HEK293 (cell line): ENCODE measurements around the gene TPPP3.

Experiments
- CTCF ChIA-PET: fragments of 350-600 bp; formaldehyde crosslinking; extraction: SDS; loops from one replicate; lab custom pipeline; 2021; ENCODE audit warnings: antibody characterized with exemption; lab: Yijun Ruan, JAX
- POLR2A ChIA-PET: fragments of 300-600 bp; formaldehyde crosslinking; extraction: SDS; loops from one replicate; lab custom pipeline; 2020; ENCODE audit warnings: antibody characterized with exemption, inconsistent platforms; lab: Yijun Ruan, JAX
- H3K27ac ChIP-seq: fragments of 200-500 bp; sonication (Bioruptor generic); 2 replicates; pipeline ENCODE4 v1.5.1; 2014; ENCODE audit warnings: low read depth, low read length, control low read depth, inconsistent platforms; ENCODE audit errors: extremely low read depth
- H3K36me3 ChIP-seq, 2 experiments: fragments of 200-500 bp in 1 of 2; sonication (Bioruptor generic) in 1 of 2; 1 replicate in 1 of 2; 2 replicates in 1 of 2; pipeline ENCODE4 v1.5.1; 2014 to 2017; ENCODE audit warnings: inconsistent platforms in 2 of 2, low read length in 2 of 2; ENCODE audit not compliant: control insufficient read depth in 2 of 2, insufficient read depth in 1 of 2
- H3K4me1 ChIP-seq: fragments of 200-500 bp; sonication (Bioruptor generic); 2 replicates; pipeline ENCODE4 v1.5.1; 2014; ENCODE audit warnings: mild to moderate bottlenecking, low read length, inconsistent platforms; ENCODE audit not compliant: control insufficient read depth, insufficient read depth
- H3K4me3 ChIP-seq: 2 replicates; pipeline ENCODE4 v1.5.1; 2011; ENCODE audit warnings: low read depth, mild to moderate bottlenecking, control low read depth, low read length, moderate library complexity
- H3K9me3 ChIP-seq: fragments of 200-500 bp; sonication (Bioruptor generic); 2 replicates; pipeline ENCODE4 v1.5.1; 2014; ENCODE audit warnings: low read depth, low read length, inconsistent platforms; ENCODE audit not compliant: control insufficient read depth, insufficient read depth
- BCL11B ChIP-seq: fragments of 450-650 bp; formaldehyde crosslinking; IDR thresholded peaks from 2 replicates; pipeline ENCODE4 v1.5.1; 2016; ENCODE audit warnings: low read depth, missing biosample characterization, missing genetic modification characterization
- GLIS1 ChIP-seq: fragments of 450-650 bp; formaldehyde crosslinking; IDR thresholded peaks from 2 replicates; pipeline ENCODE4 v1.5.1; 2016; ENCODE audit warnings: missing biosample characterization, missing genetic modification characterization
- IKZF3 ChIP-seq: fragments of 450-650 bp; IDR thresholded peaks from 2 replicates; pipeline ENCODE4 v1.5.0; 2018; ENCODE audit warnings: missing biosample characterization, mild to moderate bottlenecking, missing genetic modification characterization, moderate library complexity
- REPIN1 ChIP-seq: fragments of 450-650 bp; formaldehyde crosslinking; IDR thresholded peaks from 2 replicates; pipeline ENCODE4 v1.5.1; 2017; ENCODE audit warnings: missing biosample characterization, missing genetic modification characterization, low read depth
- SP7 ChIP-seq: fragments of 450-650 bp; formaldehyde crosslinking; IDR thresholded peaks from 2 replicates; pipeline ENCODE4 v1.5.1; 2016; ENCODE audit warnings: missing biosample characterization, missing genetic modification characterization
- ZBTB1 ChIP-seq: fragments of 450-650 bp; formaldehyde crosslinking; IDR thresholded peaks from 2 replicates; pipeline ENCODE4 v1.5.1; 2016; ENCODE audit warnings: missing biosample characterization, missing genetic modification characterization
- ZBTB21 ChIP-seq: fragments of 450-650 bp; formaldehyde crosslinking; IDR thresholded peaks from 2 replicates; pipeline ENCODE4 v1.5.1; 2017; ENCODE audit warnings: missing biosample characterization, missing genetic modification characterization
- ZBTB44 ChIP-seq: fragments of 450-650 bp; IDR thresholded peaks from 2 replicates; pipeline ENCODE4 v1.5.1; 2018; ENCODE audit warnings: missing biosample characterization, mild to moderate bottlenecking, missing genetic modification characterization
- ZFP41 ChIP-seq: fragments of 450-650 bp; formaldehyde crosslinking; IDR thresholded peaks from 2 replicates; pipeline ENCODE4 v1.5.1; 2016; ENCODE audit warnings: missing biosample characterization, missing genetic modification characterization, borderline replicate concordance
- ZNF10 ChIP-seq: fragments of 450-650 bp; formaldehyde crosslinking; IDR thresholded peaks from 2 replicates; pipeline ENCODE4 v1.5.1; 2017; ENCODE audit warnings: missing biosample characterization, missing genetic modification characterization
- ZNF112 ChIP-seq: fragments of 450-650 bp; formaldehyde crosslinking; IDR thresholded peaks from 2 replicates; pipeline ENCODE4 v1.5.0; 2017; ENCODE audit warnings: missing biosample characterization, missing genetic modification characterization
- ZNF114 ChIP-seq: fragments of 450-650 bp; formaldehyde crosslinking; IDR thresholded peaks from 2 replicates; pipeline ENCODE4 v1.5.0; 2017; ENCODE audit warnings: missing biosample characterization, missing genetic modification characterization
- ZNF202 ChIP-seq: fragments of 450-650 bp; formaldehyde crosslinking; IDR thresholded peaks from 2 replicates; pipeline ENCODE4 v1.5.1; 2016; ENCODE audit warnings: missing biosample characterization, missing genetic modification characterization, borderline replicate concordance
- ZNF24 ChIP-seq: fragments of 450-650 bp; formaldehyde crosslinking; IDR thresholded peaks from 2 replicates; pipeline ENCODE4 v1.5.1; 2016; ENCODE audit warnings: missing biosample characterization, missing genetic modification characterization
- ZNF274 ChIP-seq, 2 experiments: fragments of 200-500 bp in 1 of 2; fragments of 450-650 bp in 1 of 2; sonication (Bioruptor generic) in 1 of 2; formaldehyde crosslinking in 1 of 2; IDR thresholded peaks; 2 replicates each; pipeline versions ENCODE4 v1.5.1 to v1.6.1; 2014 to 2016; ENCODE audit warnings: borderline replicate concordance in 1 of 2, inconsistent platforms in 1 of 2, low read length in 1 of 2, missing biosample characterization in 1 of 2, missing genetic modification characterization in 1 of 2
- ZNF426 ChIP-seq: fragments of 450-650 bp; formaldehyde crosslinking; IDR thresholded peaks from 2 replicates; pipeline ENCODE4 v1.5.1; 2017; ENCODE audit warnings: missing biosample characterization, missing genetic modification characterization, mild to moderate bottlenecking, inconsistent platforms, moderate library complexity
- ZNF473 ChIP-seq: fragments of 450-650 bp; formaldehyde crosslinking; IDR thresholded peaks from 2 replicates; pipeline ENCODE4 v1.5.1; 2017; ENCODE audit warnings: missing biosample characterization, missing genetic modification characterization
- ZNF488 ChIP-seq: fragments of 450-650 bp; formaldehyde crosslinking; IDR thresholded peaks from 2 replicates; pipeline ENCODE4 v1.5.1; 2016; ENCODE audit warnings: missing biosample characterization, missing genetic modification characterization
- ZNF501 ChIP-seq: fragments of 450-650 bp; formaldehyde crosslinking; IDR thresholded peaks from 2 replicates; pipeline ENCODE4 v1.5.1; 2016; ENCODE audit warnings: missing biosample characterization, missing genetic modification characterization
- ZNF521 ChIP-seq: fragments of 450-650 bp; formaldehyde crosslinking; IDR thresholded peaks from 2 replicates; pipeline ENCODE4 v1.5.1; 2017; ENCODE audit warnings: missing biosample characterization, mild to moderate bottlenecking, missing genetic modification characterization
- ZNF600 ChIP-seq: fragments of 450-650 bp; formaldehyde crosslinking; IDR thresholded peaks from 2 replicates; pipeline ENCODE4 v1.5.1; 2016; ENCODE audit warnings: missing biosample characterization, missing genetic modification characterization
- ZNF626 ChIP-seq: fragments of 450-650 bp; sonication (Bioruptor Pico); formaldehyde crosslinking; IDR thresholded peaks from 2 replicates; pipeline ENCODE4 v1.5.1; 2018; ENCODE audit warnings: missing biosample characterization, missing genetic modification characterization, inconsistent platforms
- ZNF654 ChIP-seq: fragments of 450-650 bp; formaldehyde crosslinking; IDR thresholded peaks from 2 replicates; pipeline ENCODE4 v1.5.1; 2016; ENCODE audit warnings: low read depth, missing biosample characterization, missing genetic modification characterization
- ZNF76 ChIP-seq: fragments of 450-650 bp; formaldehyde crosslinking; IDR thresholded peaks from 2 replicates; pipeline ENCODE4; 2016; ENCODE audit warnings: low read depth, missing biosample characterization, missing genetic modification characterization, borderline replicate concordance
- ZNF785 ChIP-seq: fragments of 450-650 bp; formaldehyde crosslinking; IDR thresholded peaks from 2 replicates; pipeline ENCODE4 v1.5.1; 2016; ENCODE audit warnings: missing biosample characterization, missing genetic modification characterization
- ZSCAN23 ChIP-seq: fragments of 450-650 bp; formaldehyde crosslinking; IDR thresholded peaks from 2 replicates; pipeline ENCODE4 v1.5.1; 2016; ENCODE audit warnings: missing biosample characterization, missing genetic modification characterization

The TPPP3 gene

GRCh38 chr16:67350324-67350723 lies 43.0 kb downstream of the TPPP3 start:
- no peaks in the 10 kb centered on the region for H3K4me1 ChIP-seq
- no peaks in the 10 kb centered on the region for H3K36me3 ChIP-seq
- H3K27ac ChIP-seq, result no peak overlapping the region
- TF ChIP-seq IKZF3 (tag by site-specific recombination) (no peak), ZBTB21 (tag by site-specific recombination) (no peak), ZNF600 (tag by site-specific recombination) (no peak), ZNF785 (tag by site-specific recombination) (no peak), ZNF501 (tag by site-specific recombination) (no peak), ZBTB44 (tag by site-specific recombination) (no peak), ZNF274 (IDR thresholded peaks at IDR 0.05; ENCODE audit: low read length) (no peak), ZNF274 (tag by site-specific recombination; IDR thresholded peaks at IDR 0.05; ENCODE audit: borderline replicate concordance) (no peak), SP7 (tag by site-specific recombination) (no peak), ZNF488 (tag by site-specific recombination) (no peak)
- ChIA-PET POLR2A (no interaction called here), CTCF (interaction anchor here (1.4 to 1.6 kb wide), 2 partner anchors 11 to 66 kb away, joined by 4 to 5 read pairs; partner anchors contain the start of gene ZDHHC1)
- H3K4me3 ChIP-seq, result no peak overlapping the region
- no peaks in the 10 kb centered on the region for H3K9me3 ChIP-seq

- no peaks in the 10 kb centered on the region for H3K9me3 ChIP-seq
- H3K4me3 ChIP-seq, result no peak overlapping the region
- no peak overlapping the region for H3K27ac ChIP-seq
- no peaks in the 10 kb centered on the region for H3K4me1 ChIP-seq
- CTCF ChIA-PET, result interaction anchor here (0.6 to 2.1 kb wide), 6 partner anchors 22 to 794 kb away, joined by 3 to 8 read pairs (median 4); partner anchors contain the start of gene ZDHHC1
- POLR2A ChIA-PET, result no interaction called here
- no peaks in the 10 kb centered on the region for H3K36me3 ChIP-seq
- TF ChIP-seq ZNF114 (tag by site-specific recombination) (no peak), ZNF654 (tag by site-specific recombination) (peak; percentile 18; the same call in 1 of the 2 replicates), ZBTB21 (tag by site-specific recombination) (no peak)
- TF ChIP-seq, all 188 proteins: peak for 1
These were observed 44.1 kb downstream of the TPPP3 start for GRCh38 chr16:67349172-67349571.

- H3K27ac ChIP-seq, result no peak overlapping the region
These were observed 47.0 kb downstream of the TPPP3 start for GRCh38 chr16:67346341-67346740.

More at GRCh38 chr16:67346341-67346740, 47.0 kb downstream of the TPPP3 start:
- ChIA-PET CTCF (interaction anchor here (1.5 kb wide), 1 partner anchor 119 kb away, joined by 8 read pairs; no protein-coding TSS in a partner anchor), POLR2A (no interaction called here)
- Histone ChIP-seq H3K4me3 (no peak overlapping the region), H3K4me1 (no peaks in the 10 kb centered on the region), H3K9me3 (no peaks in the 10 kb centered on the region), H3K36me3 (no peaks in the 10 kb centered on the region)
- no peak for TF ChIP-seq ZNF426 (tag by site-specific recombination)
- no peak for TF ChIP-seq BCL11B (tag by site-specific recombination)
- no peak for TF ChIP-seq ZSCAN23 (tag by site-specific recombination)
- no peak for TF ChIP-seq ZNF202 (tag by site-specific recombination)
- TF ChIP-seq GLIS1 (tag by site-specific recombination), result no peak
- TF ChIP-seq REPIN1 (tag by site-specific recombination), result no peak
- no peak for TF ChIP-seq ZBTB1
- TF ChIP-seq ZNF626, result no peak
- no peak for TF ChIP-seq ZFP41 (tag by site-specific recombination)
- no peak for TF ChIP-seq ZNF24
- no peak for TF ChIP-seq ZNF112 (tag by site-specific recombination)
- TF ChIP-seq ZNF654 (tag by site-specific recombination), result no peak
- no peak for TF ChIP-seq ZNF76 (tag by site-specific recombination)
- no peak for TF ChIP-seq ZNF521 (tag by site-specific recombination)
- no peak for TF ChIP-seq ZNF10 (tag by site-specific recombination)
- no peak for TF ChIP-seq ZNF473
